ENCODE data around the gene DENND6B.

- no peak for TF ChIP-seq BHLHE40 (IDR thresholded peaks at IDR 0.05; ENCODE audit: borderline replicate concordance)
- TF ChIP-seq NFRKB (IDR thresholded peaks at IDR 0.05): no peak
- TF ChIP-seq ZNF384 (IDR thresholded peaks at IDR 0.05): no peak
Measured at GRCh38 chr22:50302564-50302963, 24.2 kb downstream of the DENND6B start.
